Liver (tissue), 9 donors: ENCODE results near the gene PAPPA. TPM values are rescaled to one million over a fixed set of nuclear protein-coding genes. Genes with fewer than 3 reads are reported as not detected.

Experiments
- DNase-seq: peaks from one replicate; pipeline ENCODE4 v3.0.0-alpha.2; 2017; ENCODE audit warnings: low spot score
- H3K27ac ChIP-seq, 2 donors: one replicate each; pipeline ENCODE4 v1.7.0; 2013; ENCODE audit warnings: inconsistent platforms in 2 of 2, low read length in 2 of 2, control low read depth in 1 of 2, low read depth in 1 of 2, mild to moderate bottlenecking in 1 of 2
- H3K27me3 ChIP-seq, 4 donors: one replicate each; pipeline versions ENCODE4 v1.6.1 to v1.7.0; 2013; ENCODE audit warnings: low read length in 3 of 4, inconsistent platforms in 1 of 4, mild to moderate bottlenecking in 1 of 4, moderate library complexity in 1 of 4; ENCODE audit not compliant: control insufficient read depth in 4 of 4, insufficient read depth in 4 of 4
- H3K36me3 ChIP-seq, 4 donors: one replicate each; pipeline versions ENCODE4 v1.6.1 to v1.7.0; 2013; ENCODE audit warnings: low read length in 3 of 4, mild to moderate bottlenecking in 3 of 4, low read depth in 1 of 4, moderate library complexity in 1 of 4; ENCODE audit not compliant: control insufficient read depth in 4 of 4, insufficient read depth in 3 of 4
- H3K4me1 ChIP-seq, 4 donors: one replicate each; pipeline versions ENCODE4 v1.6.1 to v1.7.0; 2013; ENCODE audit warnings: low read length in 3 of 4, mild to moderate bottlenecking in 3 of 4, moderate library complexity in 1 of 4; ENCODE audit not compliant: control insufficient read depth in 4 of 4, insufficient read depth in 4 of 4
- H3K4me3 ChIP-seq, 3 donors: one replicate each; pipeline versions ENCODE4 v1.6.1 to v1.7.0; 2013; ENCODE audit warnings: low read length in 3 of 3, control low read depth in 1 of 3, low read depth in 1 of 3, mild to moderate bottlenecking in 1 of 3
- H3K9ac ChIP-seq, 2 donors: one replicate each; pipeline ENCODE4 v1.7.0; 2013; ENCODE audit warnings: low read length in 2 of 2, mild to moderate bottlenecking in 2 of 2, moderate library complexity in 2 of 2, control low read depth in 1 of 2, low read depth in 1 of 2
- H3K9me3 ChIP-seq, 4 donors: one replicate each; pipeline versions ENCODE4 v1.6.1 to v1.7.0; 2013; ENCODE audit warnings: low read length in 3 of 4; ENCODE audit not compliant: control insufficient read depth in 4 of 4
- EGR1 ChIP-seq, 2 donors: IDR thresholded peaks; 2 replicates each; pipeline ENCODE4 v1.6.1; 2016 to 2018; ENCODE audit warnings: antibody characterized with exemption in 2 of 2, low read depth in 2 of 2
- FOXA1 ChIP-seq: IDR thresholded peaks from 2 replicates; pipeline ENCODE4 v1.6.1; 2016; ENCODE audit warnings: antibody characterized with exemption
- FOXA2 ChIP-seq: IDR thresholded peaks from 2 replicates; pipeline ENCODE4 v1.6.1; 2016; ENCODE audit warnings: antibody characterized with exemption
- GABPA ChIP-seq, 2 donors: IDR thresholded peaks in 1 of 2; conservative IDR thresholded peaks in 1 of 2; 2 replicates each; pipeline ENCODE4 v1.6.1; 2016; ENCODE audit warnings: antibody characterized with exemption in 2 of 2, mild to moderate bottlenecking in 1 of 2, moderate library complexity in 1 of 2
- HNF4A ChIP-seq, 2 donors: conservative IDR thresholded peaks; 2 replicates each; pipeline ENCODE4 v1.6.1; 2016; ENCODE audit warnings: antibody characterized with exemption in 2 of 2, mild to moderate bottlenecking in 2 of 2
- HNF4G ChIP-seq: IDR thresholded peaks from 2 replicates; pipeline ENCODE4 v1.6.1; 2016; ENCODE audit warnings: antibody characterized with exemption
- JUND ChIP-seq, 2 donors: IDR thresholded peaks; 2 replicates each; pipeline ENCODE4 v1.6.1; 2016; ENCODE audit warnings: antibody characterized with exemption in 2 of 2
- MAX ChIP-seq: IDR thresholded peaks from 2 replicates; pipeline ENCODE4 v1.6.1; 2016; ENCODE audit warnings: antibody characterized with exemption
- NR2F2 ChIP-seq: IDR thresholded peaks from 2 replicates; pipeline ENCODE4 v1.6.1; 2016; ENCODE audit warnings: antibody characterized with exemption
- RAD21 ChIP-seq, 2 donors: IDR thresholded peaks; 2 replicates each; pipeline ENCODE4 v1.6.1; 2016; ENCODE audit warnings: antibody characterized with exemption in 2 of 2, mild to moderate bottlenecking in 2 of 2
- REST ChIP-seq: IDR thresholded peaks from 2 replicates; pipeline ENCODE4 v1.6.1; 2016; ENCODE audit warnings: antibody characterized with exemption, mild to moderate bottlenecking
- RXRA ChIP-seq, 2 donors: IDR thresholded peaks; 2 replicates each; pipeline ENCODE4 v1.6.1; 2017 to 2018; ENCODE audit warnings: antibody characterized with exemption in 2 of 2, mild to moderate bottlenecking in 1 of 2
- SP1 ChIP-seq: IDR thresholded peaks from 2 replicates; pipeline ENCODE4 v1.6.1; 2018; ENCODE audit warnings: antibody characterized with exemption, mild to moderate bottlenecking
- TAF1 ChIP-seq: conservative IDR thresholded peaks from 2 replicates; pipeline ENCODE4 v1.6.1; 2016; ENCODE audit warnings: antibody characterized with exemption, mild to moderate bottlenecking
- YY1 ChIP-seq: IDR thresholded peaks from 2 replicates; pipeline ENCODE4 v1.6.1; 2016; ENCODE audit warnings: antibody characterized with exemption, mild to moderate bottlenecking
- WGBS: extraction: QIAGEN DNeasy Blood & Tissue Kit; methylation state at CpG from one replicate; pipeline ENCODE4 v1.1.7; 2013; 5-methylcytosine and 5-hydroxymethylcytosine counted together
- polyA plus RNA-seq, 2 donors: library from polyadenylated mRNA; stranded (reverse) in 1 of 2; unstranded in 1 of 2; fragments of 200-250 nt in 1 of 2; fragments of >200 nt in 1 of 2; fragmentation: Nextera tagmentation in 1 of 2; extraction: Ambion mirVana in 1 of 2; gene quantifications; one replicate each; pipeline versions ENCODE4 v1.2.1 to v1.2.3, GENCODE V29; 2013 to 2015
- total RNA-seq, 2 donors: library from RNA; depleted of rRNA; stranded (reverse); fragments of >200 nt; gene quantifications; one replicate each; pipeline ENCODE4 v1.2.3, GENCODE V29; 2014
- TF ChIP-seq, protein P1 (sequence below): IDR thresholded peaks from 2 replicates; pipeline ENCODE4 v1.6.1; 2016; ENCODE audit warnings: antibody characterized with exemption
- TF ChIP-seq, protein P2 (sequence below): fragments of 150-350 bp; IDR thresholded peaks from 2 replicates; pipeline ENCODE4 v1.5.1; 2017; ENCODE audit warnings: improper control_type of control experiment, low read depth, low read length; ENCODE audit not compliant: missing input control
- donor health status: healthy.
- donor health status: healthy.
- donor health status: healthy.
- donor health status: healthy.
- donor health status: healthy.

Gene PAPPA
- total and polyA plus RNA-seq, 4 donors = 0.03 to 0.33 (median 0.20) TPM

DNA sequence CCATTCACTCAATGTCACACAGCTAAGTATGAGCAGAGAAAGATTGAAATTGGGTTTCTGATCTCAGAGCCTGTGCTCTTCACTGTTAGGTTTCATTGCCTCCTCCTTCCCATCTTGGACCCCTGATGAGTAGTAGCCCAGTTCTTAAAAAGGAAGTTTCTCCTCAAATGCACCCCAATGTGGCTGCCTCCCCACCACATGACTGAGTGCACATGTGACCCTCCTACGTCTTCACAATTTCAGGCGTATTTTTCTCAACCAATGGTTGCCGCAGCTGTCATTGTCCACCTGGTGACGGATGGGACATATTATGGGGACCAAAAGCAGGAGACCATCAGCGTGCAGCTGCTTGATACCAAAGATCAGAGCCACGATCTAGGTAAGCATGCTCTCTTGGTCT lies 178.5 kb downstream of the PAPPA start:
- Histone ChIP-seq H3K4me1 (peaks cover 0 to 8% (median 3%) of the 10 kb centered on the region in 4 donors), H3K27me3 (no peaks in the 10 kb centered on the region), H3K36me3 (no peaks in the 10 kb centered on the region), H3K9ac (no peak overlapping the region), H3K4me3 (no peak overlapping the region), H3K9me3 (no peaks in the 10 kb centered on the region), H3K27ac (no peak overlapping the region)
- DNase-seq = no peak
- WGBS = 92% methylated on average over 6 of the region's 6 CpGs
- TF ChIP-seq RXRA (IDR thresholded peaks at IDR 0.05) (no peak), TAF1 (no peak), YY1 (no peak), NR2F2 (no peak), MAX (no peak), SP1 (no peak), FOXA2 (no peak)
- TF ChIP-seq, protein P1, sequence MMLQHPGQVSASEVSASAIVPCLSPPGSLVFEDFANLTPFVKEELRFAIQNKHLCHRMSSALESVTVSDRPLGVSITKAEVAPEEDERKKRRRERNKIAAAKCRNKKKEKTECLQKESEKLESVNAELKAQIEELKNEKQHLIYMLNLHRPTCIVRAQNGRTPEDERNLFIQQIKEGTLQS = no peak

GRCh38 chr9:116333254-116333653 lies 179.7 kb downstream of the PAPPA start:
- TF ChIP-seq FOXA1 = no peak
- TF ChIP-seq EGR1 (IDR thresholded peaks at IDR 0.05; ENCODE audit: low read depth in 2 of 2) = no peak
- TF ChIP-seq, protein P2, sequence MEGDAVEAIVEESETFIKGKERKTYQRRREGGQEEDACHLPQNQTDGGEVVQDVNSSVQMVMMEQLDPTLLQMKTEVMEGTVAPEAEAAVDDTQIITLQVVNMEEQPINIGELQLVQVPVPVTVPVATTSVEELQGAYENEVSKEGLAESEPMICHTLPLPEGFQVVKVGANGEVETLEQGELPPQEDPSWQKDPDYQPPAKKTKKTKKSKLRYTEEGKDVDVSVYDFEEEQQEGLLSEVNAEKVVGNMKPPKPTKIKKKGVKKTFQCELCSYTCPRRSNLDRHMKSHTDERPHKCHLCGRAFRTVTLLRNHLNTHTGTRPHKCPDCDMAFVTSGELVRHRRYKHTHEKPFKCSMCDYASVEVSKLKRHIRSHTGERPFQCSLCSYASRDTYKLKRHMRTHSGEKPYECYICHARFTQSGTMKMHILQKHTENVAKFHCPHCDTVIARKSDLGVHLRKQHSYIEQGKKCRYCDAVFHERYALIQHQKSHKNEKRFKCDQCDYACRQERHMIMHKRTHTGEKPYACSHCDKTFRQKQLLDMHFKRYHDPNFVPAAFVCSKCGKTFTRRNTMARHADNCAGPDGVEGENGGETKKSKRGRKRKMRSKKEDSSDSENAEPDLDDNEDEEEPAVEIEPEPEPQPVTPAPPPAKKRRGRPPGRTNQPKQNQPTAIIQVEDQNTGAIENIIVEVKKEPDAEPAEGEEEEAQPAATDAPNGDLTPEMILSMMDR = no peak
- H3K9ac ChIP-seq = no peak overlapping the region
- H3K9me3 ChIP-seq = no peaks in the 10 kb centered on the region
- H3K36me3 ChIP-seq = no peaks in the 10 kb centered on the region
- 87% methylated on average over 3 of the region's 3 CpGs for WGBS
- H3K27me3 ChIP-seq = no peaks in the 10 kb centered on the region
- DNase-seq = no peak
- peaks cover 0 to 8% (median 3%) of the 10 kb centered on the region in 4 donors for H3K4me1 ChIP-seq
- no peak overlapping the region for H3K27ac ChIP-seq
- no peak overlapping the region for H3K4me3 ChIP-seq

GRCh38 chr9:116334546-116335150 lies 181.1 kb downstream of the PAPPA start:
- Histone ChIP-seq H3K4me1 (peaks cover 0 to 8% (median 3%) of the 10 kb centered on the region in 4 donors), H3K27ac (no peak overlapping the region), H3K9me3 (no peaks in the 10 kb centered on the region), H3K9ac (no peak overlapping the region), H3K36me3 (no peaks in the 10 kb centered on the region), H3K27me3 (no peaks in the 10 kb centered on the region), H3K4me3 (no peak overlapping the region)
- no peak for DNase-seq
- 62% methylated on average over 19 of the region's 19 CpGs for WGBS
- TF ChIP-seq JUND (IDR thresholded peaks at IDR 0.05) (no peak), FOXA2 (no peak), HNF4A (conservative IDR thresholded peaks at IDR 0.05) (no peak), YY1 (no peak), SP1 (no peak), RXRA (IDR thresholded peaks at IDR 0.05) (no peak), TAF1 (no peak), EGR1 (IDR thresholded peaks at IDR 0.05; ENCODE audit: low read depth in 2 of 2) (no peak), HNF4G (no peak), GABPA (IDR thresholded peaks at IDR 0.05 in 1 of 2, conservative IDR thresholded peaks at IDR 0.05 in 1 of 2) (no peak), FOXA1 (no peak), RAD21 (IDR thresholded peaks at IDR 0.05) (no peak), MAX (no peak), NR2F2 (no peak), REST (no peak)
- TF ChIP-seq, protein P2 = no peak
- TF ChIP-seq, protein P1 = no peak
